DOHH2 (cell line): ENCODE data around the gene SLFN13.

ENCODE experiments used
- H3F3A ChIP-seq: fragments of 200-600 bp; sonication (generic), shearing (Covaris generic); 2 replicates; pipeline ENCODE4 v1.6.0; 2016; ENCODE audit warnings: antibody characterized with exemption, mild to moderate bottlenecking; ENCODE audit not compliant: control insufficient read depth, insufficient read depth
- H3K27ac ChIP-seq: fragments of 200-600 bp; sonication (generic); 2 replicates; pipeline ENCODE4 v1.5.1; 2014; ENCODE audit warnings: low read depth, mild to moderate bottlenecking, low read length, moderate library complexity
- H3K27me3 ChIP-seq: fragments of 200-600 bp; sonication (generic); 2 replicates; pipeline ENCODE4 v1.6.1; 2014; ENCODE audit warnings: mild to moderate bottlenecking, low read length, mixed read lengths; ENCODE audit not compliant: control insufficient read depth
- H3K36me3 ChIP-seq: fragments of 200-600 bp; sonication (generic); 2 replicates; pipeline ENCODE4 v1.6.1; 2014; ENCODE audit warnings: mild to moderate bottlenecking, low read length, moderate library complexity, mixed read lengths; ENCODE audit not compliant: control insufficient read depth
- H3K4me1 ChIP-seq: fragments of 200-600 bp; sonication (generic); 2 replicates; pipeline ENCODE4 v1.6.1; 2014; ENCODE audit warnings: mild to moderate bottlenecking, low read length, mixed read lengths; ENCODE audit not compliant: control insufficient read depth
- H3K4me2 ChIP-seq: fragments of 200-600 bp; sonication (generic); 2 replicates; pipeline ENCODE4 v1.6.0; 2014; ENCODE audit warnings: mild to moderate bottlenecking, low read length, moderate library complexity
- H3K4me3 ChIP-seq: fragments of 200-600 bp; sonication (generic); 2 replicates; pipeline ENCODE4 v1.5.1; 2014; ENCODE audit warnings: mild to moderate bottlenecking, low read length, mixed read lengths
- H3K79me2 ChIP-seq: fragments of 200-600 bp; sonication (generic); 2 replicates; pipeline ENCODE4 v1.6.1; 2014; ENCODE audit warnings: mild to moderate bottlenecking, low read length, mixed read lengths; ENCODE audit not compliant: control insufficient read depth
- H3K9me2 ChIP-seq: fragments of 200-600 bp; sonication (generic); replicated peaks from 2 replicates; pipeline ENCODE4 v1.6.1; 2014; ENCODE audit warnings: mild to moderate bottlenecking, low read length, mixed read lengths; ENCODE audit not compliant: control insufficient read depth
- H3K9me3 ChIP-seq: fragments of 200-600 bp; sonication (generic); 2 replicates; pipeline ENCODE4 v1.6.1; 2014; ENCODE audit warnings: antibody characterized with exemption, low read length, mixed read lengths; ENCODE audit not compliant: control insufficient read depth, insufficient read depth
- H4K20me1 ChIP-seq: fragments of 200-600 bp; sonication (generic); 2 replicates; pipeline ENCODE4 v1.6.0; 2014; ENCODE audit warnings: low read depth, mild to moderate bottlenecking, antibody characterized with exemption, low read length, moderate library complexity; ENCODE audit not compliant: control insufficient read depth, insufficient read depth
- EZH2phosphoT487 ChIP-seq: fragments of 200-600 bp; sonication (generic); IDR thresholded peaks from 2 replicates; pipeline ENCODE4 v1.6.1; 2017; ENCODE audit warnings: borderline replicate concordance, mild to moderate bottlenecking, antibody characterized with exemption, low read length, moderate library complexity, mixed read lengths
- TF ChIP-seq, protein P1 (sequence below): fragments of 200-600 bp; sonication (generic); IDR thresholded peaks from one replicate; pipeline ENCODE4 v1.5.1; 2014; ENCODE audit warnings: antibody characterized with exemption, mild to moderate bottlenecking, low read depth, low read length; ENCODE audit not compliant: poor library complexity, severe bottlenecking

SLFN13 gene

GRCh38 chr17:35387496-35387895 is 61.1 kb downstream of the SLFN13 start:
- H3K4me2 ChIP-seq, result no peak overlapping the region
- no peaks in the 10 kb centered on the region for H3K4me1 ChIP-seq
- H3F3A ChIP-seq, result no peaks in the 10 kb centered on the region
- H3K27me3 ChIP-seq, result no peaks in the 10 kb centered on the region
- no peaks in the 10 kb centered on the region for H3K9me2 ChIP-seq
- H3K4me3 ChIP-seq, result no peak overlapping the region
- H3K36me3 ChIP-seq, result no peaks in the 10 kb centered on the region
- TF ChIP-seq EZH2phosphoT487, result no peak
- TF ChIP-seq, protein P1, sequence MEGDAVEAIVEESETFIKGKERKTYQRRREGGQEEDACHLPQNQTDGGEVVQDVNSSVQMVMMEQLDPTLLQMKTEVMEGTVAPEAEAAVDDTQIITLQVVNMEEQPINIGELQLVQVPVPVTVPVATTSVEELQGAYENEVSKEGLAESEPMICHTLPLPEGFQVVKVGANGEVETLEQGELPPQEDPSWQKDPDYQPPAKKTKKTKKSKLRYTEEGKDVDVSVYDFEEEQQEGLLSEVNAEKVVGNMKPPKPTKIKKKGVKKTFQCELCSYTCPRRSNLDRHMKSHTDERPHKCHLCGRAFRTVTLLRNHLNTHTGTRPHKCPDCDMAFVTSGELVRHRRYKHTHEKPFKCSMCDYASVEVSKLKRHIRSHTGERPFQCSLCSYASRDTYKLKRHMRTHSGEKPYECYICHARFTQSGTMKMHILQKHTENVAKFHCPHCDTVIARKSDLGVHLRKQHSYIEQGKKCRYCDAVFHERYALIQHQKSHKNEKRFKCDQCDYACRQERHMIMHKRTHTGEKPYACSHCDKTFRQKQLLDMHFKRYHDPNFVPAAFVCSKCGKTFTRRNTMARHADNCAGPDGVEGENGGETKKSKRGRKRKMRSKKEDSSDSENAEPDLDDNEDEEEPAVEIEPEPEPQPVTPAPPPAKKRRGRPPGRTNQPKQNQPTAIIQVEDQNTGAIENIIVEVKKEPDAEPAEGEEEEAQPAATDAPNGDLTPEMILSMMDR, result no peak
- H3K9me3 ChIP-seq, result no peaks in the 10 kb centered on the region
- no peaks in the 10 kb centered on the region for H3K79me2 ChIP-seq
- no peak overlapping the region for H3K27ac ChIP-seq
- H4K20me1 ChIP-seq, result no peaks in the 10 kb centered on the region
